Measurements from ENCODE around the gene GNE. TPM values are rescaled to one million over a fixed set of nuclear protein-coding genes. Genes with fewer than 3 reads are reported as not detected.

GNE gene
- total and polyA plus RNA-seq, 2 of the 8 experiments (the other 6 are each of a cell fraction or from before 2014, with no cell fraction given): 5.1 to 11.1 TPM

- Histone ChIP-seq H3K9me3 (ENCODE audit: insufficient read depth in 2 of 2, low read depth in 1 of 2, low read length in 1 of 2) (no peaks in the 10 kb centered on the region), H3K27ac (ENCODE audit: low read depth, low read length) (no peak overlapping the region), H4K20me1 (replicated peaks in 1 of 2; ENCODE audit: control insufficient read depth in 1 of 2, insufficient read depth in 2 of 2, low read length in 2 of 2) (no peaks in the 10 kb centered on the region), H2BK120ac (replicated peaks; ENCODE audit: low read depth, low read length) (peak overlapping the region; percentile 39), H2BK15ac (ENCODE audit: low read length) (no peak overlapping the region; the same call in 1 of the 2 replicates), H3K23ac (ENCODE audit: insufficient read length) (no peak overlapping the region), H4K8ac (ENCODE audit: extremely low read depth, insufficient read depth, low read length) (no peak overlapping the region), H3K36me3 (ENCODE audit: control insufficient read depth in 2 of 4, insufficient read depth in 4 of 4, low read length in 3 of 4) (no peaks in the 10 kb centered on the region), H3K4ac (replicated peaks; ENCODE audit: insufficient read length, low read depth, low read length) (no peak overlapping the region), H3K4me2 (ENCODE audit: insufficient read depth in 1 of 2, low read depth in 2 of 2, low read length in 2 of 2) (no peak overlapping the region), H4K5ac (ENCODE audit: insufficient read length, low read depth, low read length) (no peak overlapping the region), H2BK20ac (ENCODE audit: low read length) (0 out of 2 replicates have a peak overlapping the region, but pooled peaks have one; percentile 4), H3K23me2 (ENCODE audit: low read depth, low read length) (peaks cover 2% of the 10 kb centered on the region; the same call in 1 of the 2 replicates), H4K91ac (replicated peaks; ENCODE audit: insufficient read length, low read length) (no peak overlapping the region), H2BK12ac (ENCODE audit: low read depth, low read length) (peak overlapping the region; percentile 53; the same call in 1 of the 2 replicates), H2AK5ac (ENCODE audit: low read depth, low read length) (no peak overlapping the region), H3K27me3 (replicated peaks in 1 of 4; ENCODE audit: control insufficient read depth in 3 of 4, extremely low read depth in 1 of 4, insufficient read depth in 3 of 4, low read length in 3 of 4) (no peaks in the 10 kb centered on the region), H3K56ac (replicated peaks; ENCODE audit: insufficient read length, low read depth, low read length) (no peak overlapping the region), H3K9ac (replicated peaks in 1 of 4; ENCODE audit: extremely low read depth in 1 of 4, low read depth in 3 of 4, low read length in 3 of 4) (no peak overlapping the region), H3K79me1 (ENCODE audit: low read depth, low read length) (no peaks in the 10 kb centered on the region), H3K4me3 (ENCODE audit: extremely low read depth in 1 of 4, insufficient read depth in 2 of 4, low read depth in 3 of 4, low read length in 4 of 4) (no peak overlapping the region), H2AFZ (ENCODE audit: low read length) (0 out of 2 replicates have a peak overlapping the region, but pooled peaks have one; percentile 21), H3K79me2 (ENCODE audit: control insufficient read depth in 1 of 2, insufficient read depth in 2 of 2, low read length in 2 of 2) (no peaks in the 10 kb centered on the region), H3K4me1 (replicated peaks in 1 of 4; ENCODE audit: control insufficient read depth in 3 of 4, insufficient read depth in 4 of 4, low read length in 3 of 4) (peaks cover 11 to 25% (median 17%) of the 10 kb centered on the region in 4 experiments), H2BK5ac (ENCODE audit: low read depth, low read length) (peak overlapping the region; percentile 93; the same call in 1 of the 2 replicates), H3K14ac (ENCODE audit: insufficient read length) (no peak overlapping the region), H3K18ac (ENCODE audit: extremely low read depth, low read length) (no peak overlapping the region; the same call in 1 of the 2 replicates)
- ChIA-PET POLR2A (ENCODE audit: partially characterized antibody) (interaction anchor here (1.0 to 4.4 kb wide), 8 partner anchors 15 to 64 kb away, joined by 3 to 25 read pairs (median 9); partner anchors contain the start of genes CLTA and GLIPR2), CTCF (ENCODE audit: partially characterized antibody) (interaction anchor here (0.6 to 10.2 kb wide), 18 partner anchors 8 to 157 kb away, joined by 3 to 153 read pairs (median 8); partner anchors contain the start of genes CLTA and GLIPR2)
- 88% methylated on average over 3 of the region's 3 CpGs; no CpG with 5 or more reads in 1 of the 2 experiments for WGBS, 2 experiments (ENCODE audit: extremely low coverage in 1 of 2, insufficient coverage in 1 of 2, insufficient read length in 1 of 2, insufficient replicate concordance in 2 of 2, low coverage in 1 of 2, low lambda C conversion rate in 2 of 2, missing lambda C conversion rate in 1 of 2)
- DNase-seq (ENCODE audit: low read depth in 1 of 2, low spot score in 2 of 2): no peak
- no peak for FAIRE-seq
- no peak for TF ChIP-seq KDM5A (IDR thresholded peaks at IDR 0.05; ENCODE audit: low read length)
These were observed 93.3 kb downstream of the GNE start for GRCh38 chr9:36164989-36165388.

Measured in H1 (cell line).